ENCODE measurements around the gene SNX20.

SNX20 gene

GRCh38 chr16:50638816-50639670 is 42.1 kb downstream of the SNX20 start:
- in situ Hi-C loops (cut with HindIII; ENCODE audit: low sequenced_read_pairs), result no loop called here

GRCh38 chr16:50637716-50638602 is 43.2 kb downstream of the SNX20 start:
- in situ Hi-C loops (cut with HindIII; ENCODE audit: low sequenced_read_pairs), result no loop called here

- in situ Hi-C loops (cut with HindIII; ENCODE audit: low sequenced_read_pairs), result no loop called here
These were observed 44.2 kb downstream of the SNX20 start for GRCh38 chr16:50636753-50637374.

- in situ Hi-C loops (cut with HindIII; ENCODE audit: low sequenced_read_pairs), result no loop called here
These were observed 45.4 kb downstream of the SNX20 start for GRCh38 chr16:50635505-50636392.

- in situ Hi-C loops (cut with HindIII; ENCODE audit: low sequenced_read_pairs), result no loop called here
These were observed 46.2 kb downstream of the SNX20 start for GRCh38 chr16:50634947-50635346.

- in situ Hi-C loops (cut with HindIII; ENCODE audit: low sequenced_read_pairs), result no loop called here
These were observed 47.0 kb downstream of the SNX20 start for GRCh38 chr16:50634090-50634489.

- in situ Hi-C loops (cut with HindIII; ENCODE audit: low sequenced_read_pairs), result no loop called here
These were observed 47.9 kb downstream of the SNX20 start for GRCh38 chr16:50632927-50633800.

GRCh38 chr16:50631985-50632576 is 49.0 kb downstream of the SNX20 start:
- in situ Hi-C loops (cut with HindIII; ENCODE audit: low sequenced_read_pairs), result no loop called here

- in situ Hi-C loops (cut with HindIII; ENCODE audit: low sequenced_read_pairs), result no loop called here
These were observed 49.7 kb downstream of the SNX20 start for GRCh38 chr16:50631249-50631984.

- in situ Hi-C loops (cut with HindIII; ENCODE audit: low sequenced_read_pairs), result no loop called here
These were observed 50.6 kb downstream of the SNX20 start for GRCh38 chr16:50630394-50631020.

- in situ Hi-C loops (cut with HindIII; ENCODE audit: low sequenced_read_pairs), result no loop called here
These were observed 51.8 kb downstream of the SNX20 start for GRCh38 chr16:50629334-50629733.

GRCh38 chr16:50628156-50628802 is 52.8 kb downstream of the SNX20 start:
- in situ Hi-C loops (cut with HindIII; ENCODE audit: low sequenced_read_pairs), result no loop called here

GRCh38 chr16:50627419-50627818 is 53.7 kb downstream of the SNX20 start:
- in situ Hi-C loops (cut with HindIII; ENCODE audit: low sequenced_read_pairs), result no loop called here

GRCh38 chr16:50626868-50627267 is 54.2 kb downstream of the SNX20 start:
- in situ Hi-C loops (cut with HindIII; ENCODE audit: low sequenced_read_pairs), result no loop called here

GRCh38 chr16:50625374-50625773 is 55.7 kb downstream of the SNX20 start:
- in situ Hi-C loops (cut with HindIII; ENCODE audit: low sequenced_read_pairs), result no loop called here

- in situ Hi-C loops (cut with HindIII; ENCODE audit: low sequenced_read_pairs), result no loop called here
These were observed 56.6 kb downstream of the SNX20 start for GRCh38 chr16:50624449-50624970.
